Neural cell (in vitro differentiated cells): Measurements from ENCODE around the gene TMEM234.

Experiments
- CTCF ChIP-seq: fragments of 450-650 bp; IDR thresholded peaks from 2 replicates; pipeline ENCODE4 v1.5.1; 2014; ENCODE audit warnings: antibody characterized with exemption, mild to moderate bottlenecking, moderate library complexity; ENCODE audit not compliant: poor library complexity, severe bottlenecking
- EP300 ChIP-seq: fragments of 450-650 bp; conservative IDR thresholded peaks from 2 replicates; pipeline ENCODE4 v1.6.1; 2014; ENCODE audit warnings: antibody characterized with exemption, mild to moderate bottlenecking, moderate library complexity; ENCODE audit not compliant: poor library complexity, severe bottlenecking

DNA sequence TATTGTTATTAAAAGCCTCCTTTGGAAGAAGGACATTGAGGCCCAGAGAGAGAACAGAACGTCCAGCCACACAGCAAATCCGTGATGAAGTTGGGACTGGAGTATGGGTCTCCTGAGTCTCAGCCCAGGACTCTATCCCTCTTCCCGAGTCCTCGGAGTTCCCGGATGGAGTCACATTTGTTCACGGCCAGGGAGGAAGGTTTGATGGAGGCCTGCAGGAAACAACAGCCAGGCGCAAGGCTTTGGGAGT, 43.0 kb downstream of the TMEM234 start:
- no peak for TF ChIP-seq EP300
- no peak for TF ChIP-seq CTCF
